GM23338 (cell line): Measurements from ENCODE around the gene POLR2A. TPM values are rescaled to one million over a fixed set of nuclear protein-coding genes. Genes with fewer than 3 reads are reported as not detected.

Experiments used
- ATAC-seq: fragments of 200-7000 bp; cut with Tn5 transposase; 3 replicates; pipeline ENCODE4 v1.9.1; 2020
- DNase-seq: peaks from one replicate; pipeline ENCODE4 v3.0.0-alpha.2; 2015; ENCODE audit warnings: low spot score
- H2AFZ ChIP-seq: fragments of 200-600 bp; sonication (generic); 2 replicates; pipeline ENCODE4 v1.8.0; 2016; ENCODE audit warnings: antibody characterized with exemption, mild to moderate bottlenecking, moderate library complexity
- H3F3A ChIP-seq: fragments of 200-600 bp; sonication (generic); replicated peaks from 2 replicates; pipeline ENCODE4 v1.8.0; 2017; ENCODE audit warnings: antibody characterized with exemption, mixed run types, low read depth
- H3K27ac ChIP-seq: fragments of 200-600 bp; sonication (generic); 2 replicates; pipeline ENCODE4 v1.6.1; 2016; ENCODE audit warnings: low read depth
- H3K27me3 ChIP-seq: fragments of 200-600 bp; sonication (generic); 2 replicates; pipeline ENCODE4 v1.8.0; 2016; ENCODE audit warnings: mild to moderate bottlenecking, mixed run types, moderate library complexity; ENCODE audit not compliant: insufficient read depth
- H3K36me3 ChIP-seq: fragments of 200-600 bp; sonication (generic); 2 replicates; pipeline ENCODE4 v1.8.0; 2016; ENCODE audit warnings: mild to moderate bottlenecking; ENCODE audit not compliant: insufficient read depth
- H3K4me1 ChIP-seq: fragments of 200-600 bp; sonication (generic); 2 replicates; pipeline ENCODE4 v1.8.0; 2016; ENCODE audit warnings: mild to moderate bottlenecking, moderate library complexity; ENCODE audit not compliant: insufficient read depth
- H3K4me2 ChIP-seq: fragments of 200-600 bp; sonication (generic); 2 replicates; pipeline ENCODE4 v1.7.1; 2017; ENCODE audit warnings: mixed run types
- H3K4me3 ChIP-seq: fragments of 200-600 bp; sonication (generic); 2 replicates; pipeline ENCODE4 v1.6.1; 2016; ENCODE audit warnings: mixed run types
- H3K79me2 ChIP-seq: fragments of 200-600 bp; sonication (generic); replicated peaks from 2 replicates; pipeline ENCODE4 v1.8.0; 2017; ENCODE audit warnings: mild to moderate bottlenecking; ENCODE audit not compliant: insufficient read depth
- H3K9me2 ChIP-seq: fragments of 200-600 bp; sonication (generic); 2 replicates; pipeline ENCODE4 v1.8.0; 2017; ENCODE audit not compliant: insufficient read depth
- H4K20me1 ChIP-seq: fragments of 200-600 bp; sonication (generic); replicated peaks from 2 replicates; pipeline ENCODE4 v1.8.0; 2017; ENCODE audit warnings: mild to moderate bottlenecking; ENCODE audit not compliant: insufficient read depth
- H3K27ac Mint-ChIP-seq: 2 replicates; pipeline ENCODE4 v1.8.0; 2020; ENCODE audit warnings: inconsistent platforms, mild to moderate bottlenecking, moderate library complexity, mixed read lengths
- H3K27me3 Mint-ChIP-seq: 3 replicates; pipeline ENCODE4 v1.8.0; 2022; ENCODE audit warnings: low read depth, mild to moderate bottlenecking, moderate library complexity, mixed read lengths, inconsistent platforms; ENCODE audit not compliant: insufficient read depth, poor library complexity
- H3K36me3 Mint-ChIP-seq: 3 replicates; pipeline ENCODE4 v1.8.0; 2021; ENCODE audit warnings: low read depth, mild to moderate bottlenecking, inconsistent platforms, moderate library complexity, mixed read lengths
- H3K4me1 Mint-ChIP-seq: 3 replicates; pipeline ENCODE4 v1.8.0; 2020; ENCODE audit warnings: mild to moderate bottlenecking, inconsistent platforms, mixed read lengths
- H3K4me3 Mint-ChIP-seq: 3 replicates; pipeline ENCODE4 v1.8.0; 2021; ENCODE audit warnings: moderate library complexity, mild to moderate bottlenecking, inconsistent platforms, mixed read lengths
- H3K9me3 Mint-ChIP-seq: 3 replicates; pipeline ENCODE4 v1.8.0; 2020; ENCODE audit warnings: moderate library complexity, mild to moderate bottlenecking, inconsistent platforms, mixed read lengths
- EZH2 ChIP-seq: fragments of 200-600 bp; sonication (generic); IDR thresholded peaks from one replicate; pipeline ENCODE4 v1.8.0; 2017; ENCODE audit warnings: antibody characterized with exemption, mild to moderate bottlenecking, low read depth; ENCODE audit not compliant: unreplicated experiment
- EZH2phosphoT487 ChIP-seq: fragments of 200-600 bp; sonication (generic); IDR thresholded peaks from one replicate; pipeline ENCODE4 v1.8.1; 2018; ENCODE audit warnings: antibody characterized with exemption; ENCODE audit not compliant: unreplicated experiment
- JUNB ChIP-seq: IDR thresholded peaks from one replicate; pipeline ENCODE4 v1.6.1; 2016; ENCODE audit warnings: antibody characterized with exemption; ENCODE audit not compliant: unreplicated experiment
- NANOG ChIP-seq: IDR thresholded peaks from 2 replicates; pipeline ENCODE4 v1.6.1; 2016; ENCODE audit warnings: antibody characterized with exemption, borderline replicate concordance
- POLR2AphosphoS5 ChIP-seq: IDR thresholded peaks from 2 replicates; pipeline ENCODE4 v1.6.1; 2016; ENCODE audit warnings: antibody characterized with exemption, low read depth
- ZNF114 ChIP-seq: fragments of 250-450 bp; sonication (Bioruptor Pico); IDR thresholded peaks from 2 replicates; pipeline ENCODE4 v1.5.0; 2020; ENCODE audit warnings: mild to moderate bottlenecking, moderate library complexity
- polyA plus RNA-seq: library from polyadenylated mRNA; unstranded; fragments of >200 nt; fragmentation: Nextera tagmentation; extraction: Ambion mirVana; gene quantifications from 2 replicates; pipeline ENCODE4 v1.2.1, GENCODE V29; 2016
- total RNA-seq: library from RNA; depleted of rRNA; stranded (reverse); fragments of >200 nt; shearing (Covaris generic); gene quantifications from 2 replicates; pipeline ENCODE4 v1.2.3, GENCODE V29; 2014
- TF ChIP-seq, protein P1 (sequence below): fragments of 250-450 bp; sonication (Bioruptor Pico); IDR thresholded peaks from 2 replicates; pipeline ENCODE4 v1.5.0; 2020; ENCODE audit warnings: mild to moderate bottlenecking, moderate library complexity
- TF ChIP-seq, protein P2 (sequence below), 2 experiments: fragments of 200-600 bp in 1 of 2; sonication (generic) in 1 of 2; conservative IDR thresholded peaks; 2 replicates each; pipeline versions ENCODE4 v1.5.1 to v1.6.1; 2016 to 2017; ENCODE audit warnings: antibody characterized with exemption in 2 of 2, low read depth in 2 of 2, mild to moderate bottlenecking in 2 of 2, moderate library complexity in 1 of 2

POLR2A gene
- total and polyA plus RNA-seq, 2 experiments from 2014 or later = 56.8 to 151 TPM

DNA sequence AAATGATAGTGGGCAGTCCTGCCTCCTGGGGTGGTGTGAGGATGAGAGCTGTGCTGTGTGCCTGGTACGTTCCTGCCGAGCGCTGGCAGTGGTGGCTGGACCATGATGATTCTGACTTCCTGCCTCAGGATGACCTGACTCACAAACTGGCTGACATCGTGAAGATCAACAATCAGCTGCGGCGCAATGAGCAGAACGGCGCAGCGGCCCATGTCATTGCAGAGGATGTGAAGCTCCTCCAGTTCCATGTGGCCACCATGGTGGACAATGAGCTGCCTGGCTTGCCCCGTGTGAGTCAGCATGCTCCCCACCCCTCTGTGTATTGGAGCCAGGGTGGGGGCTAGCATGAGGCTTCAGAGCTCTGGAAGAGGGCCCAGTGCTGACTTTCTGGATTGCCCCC is 13.1 kb downstream of the POLR2A start (continued):
- TF ChIP-seq, protein P1, sequence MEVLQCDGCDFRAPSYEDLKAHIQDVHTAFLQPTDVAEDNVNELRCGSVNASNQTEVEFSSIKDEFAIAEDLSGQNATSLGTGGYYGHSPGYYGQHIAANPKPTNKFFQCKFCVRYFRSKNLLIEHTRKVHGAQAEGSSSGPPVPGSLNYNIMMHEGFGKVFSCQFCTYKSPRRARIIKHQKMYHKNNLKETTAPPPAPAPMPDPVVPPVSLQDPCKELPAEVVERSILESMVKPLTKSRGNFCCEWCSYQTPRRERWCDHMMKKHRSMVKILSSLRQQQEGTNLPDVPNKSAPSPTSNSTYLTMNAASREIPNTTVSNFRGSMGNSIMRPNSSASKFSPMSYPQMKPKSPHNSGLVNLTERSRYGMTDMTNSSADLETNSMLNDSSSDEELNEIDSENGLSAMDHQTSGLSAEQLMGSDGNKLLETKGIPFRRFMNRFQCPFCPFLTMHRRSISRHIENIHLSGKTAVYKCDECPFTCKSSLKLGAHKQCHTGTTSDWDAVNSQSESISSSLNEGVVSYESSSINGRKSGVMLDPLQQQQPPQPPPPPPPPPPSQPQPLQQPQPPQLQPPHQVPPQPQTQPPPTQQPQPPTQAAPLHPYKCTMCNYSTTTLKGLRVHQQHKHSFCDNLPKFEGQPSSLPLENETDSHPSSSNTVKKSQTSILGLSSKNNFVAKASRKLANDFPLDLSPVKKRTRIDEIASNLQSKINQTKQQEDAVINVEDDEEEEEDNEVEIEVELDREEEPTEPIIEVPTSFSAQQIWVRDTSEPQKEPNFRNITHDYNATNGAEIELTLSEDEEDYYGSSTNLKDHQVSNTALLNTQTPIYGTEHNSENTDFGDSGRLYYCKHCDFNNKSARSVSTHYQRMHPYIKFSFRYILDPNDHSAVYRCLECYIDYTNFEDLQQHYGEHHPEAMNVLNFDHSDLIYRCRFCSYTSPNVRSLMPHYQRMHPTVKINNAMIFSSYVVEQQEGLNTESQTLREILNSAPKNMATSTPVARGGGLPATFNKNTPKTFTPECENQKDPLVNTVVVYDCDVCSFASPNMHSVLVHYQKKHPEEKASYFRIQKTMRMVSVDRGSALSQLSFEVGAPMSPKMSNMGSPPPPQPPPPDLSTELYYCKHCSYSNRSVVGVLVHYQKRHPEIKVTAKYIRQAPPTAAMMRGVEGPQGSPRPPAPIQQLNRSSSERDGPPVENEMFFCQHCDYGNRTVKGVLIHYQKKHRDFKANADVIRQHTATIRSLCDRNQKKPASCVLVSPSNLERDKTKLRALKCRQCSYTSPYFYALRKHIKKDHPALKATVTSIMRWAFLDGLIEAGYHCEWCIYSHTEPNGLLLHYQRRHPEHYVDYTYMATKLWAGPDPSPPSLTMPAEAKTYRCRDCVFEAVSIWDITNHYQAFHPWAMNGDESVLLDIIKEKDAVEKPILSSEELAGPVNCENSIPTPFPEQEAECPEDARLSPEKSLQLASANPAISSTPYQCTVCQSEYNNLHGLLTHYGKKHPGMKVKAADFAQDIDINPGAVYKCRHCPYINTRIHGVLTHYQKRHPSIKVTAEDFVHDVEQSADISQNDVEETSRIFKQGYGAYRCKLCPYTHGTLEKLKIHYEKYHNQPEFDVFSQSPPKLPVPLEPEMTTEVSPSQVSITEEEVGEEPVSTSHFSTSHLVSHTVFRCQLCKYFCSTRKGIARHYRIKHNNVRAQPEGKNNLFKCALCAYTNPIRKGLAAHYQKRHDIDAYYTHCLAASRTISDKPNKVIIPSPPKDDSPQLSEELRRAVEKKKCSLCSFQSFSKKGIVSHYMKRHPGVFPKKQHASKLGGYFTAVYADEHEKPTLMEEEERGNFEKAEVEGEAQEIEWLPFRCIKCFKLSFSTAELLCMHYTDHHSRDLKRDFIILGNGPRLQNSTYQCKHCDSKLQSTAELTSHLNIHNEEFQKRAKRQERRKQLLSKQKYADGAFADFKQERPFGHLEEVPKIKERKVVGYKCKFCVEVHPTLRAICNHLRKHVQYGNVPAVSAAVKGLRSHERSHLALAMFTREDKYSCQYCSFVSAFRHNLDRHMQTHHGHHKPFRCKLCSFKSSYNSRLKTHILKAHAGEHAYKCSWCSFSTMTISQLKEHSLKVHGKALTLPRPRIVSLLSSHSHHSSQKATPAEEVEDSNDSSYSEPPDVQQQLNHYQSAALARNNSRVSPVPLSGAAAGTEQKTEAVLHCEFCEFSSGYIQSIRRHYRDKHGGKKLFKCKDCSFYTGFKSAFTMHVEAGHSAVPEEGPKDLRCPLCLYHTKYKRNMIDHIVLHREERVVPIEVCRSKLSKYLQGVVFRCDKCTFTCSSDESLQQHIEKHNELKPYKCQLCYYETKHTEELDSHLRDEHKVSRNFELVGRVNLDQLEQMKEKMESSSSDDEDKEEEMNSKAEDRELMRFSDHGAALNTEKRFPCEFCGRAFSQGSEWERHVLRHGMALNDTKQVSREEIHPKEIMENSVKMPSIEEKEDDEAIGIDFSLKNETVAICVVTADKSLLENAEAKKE (CRISPR knock-in tag) = no peak
- TF ChIP-seq EZH2 (no peak), ZNF114 (CRISPR knock-in tag) (no peak)
- TF ChIP-seq, protein P2, sequence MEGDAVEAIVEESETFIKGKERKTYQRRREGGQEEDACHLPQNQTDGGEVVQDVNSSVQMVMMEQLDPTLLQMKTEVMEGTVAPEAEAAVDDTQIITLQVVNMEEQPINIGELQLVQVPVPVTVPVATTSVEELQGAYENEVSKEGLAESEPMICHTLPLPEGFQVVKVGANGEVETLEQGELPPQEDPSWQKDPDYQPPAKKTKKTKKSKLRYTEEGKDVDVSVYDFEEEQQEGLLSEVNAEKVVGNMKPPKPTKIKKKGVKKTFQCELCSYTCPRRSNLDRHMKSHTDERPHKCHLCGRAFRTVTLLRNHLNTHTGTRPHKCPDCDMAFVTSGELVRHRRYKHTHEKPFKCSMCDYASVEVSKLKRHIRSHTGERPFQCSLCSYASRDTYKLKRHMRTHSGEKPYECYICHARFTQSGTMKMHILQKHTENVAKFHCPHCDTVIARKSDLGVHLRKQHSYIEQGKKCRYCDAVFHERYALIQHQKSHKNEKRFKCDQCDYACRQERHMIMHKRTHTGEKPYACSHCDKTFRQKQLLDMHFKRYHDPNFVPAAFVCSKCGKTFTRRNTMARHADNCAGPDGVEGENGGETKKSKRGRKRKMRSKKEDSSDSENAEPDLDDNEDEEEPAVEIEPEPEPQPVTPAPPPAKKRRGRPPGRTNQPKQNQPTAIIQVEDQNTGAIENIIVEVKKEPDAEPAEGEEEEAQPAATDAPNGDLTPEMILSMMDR (conservative IDR thresholded peaks at IDR 0.05; ENCODE audit: low read depth in 2 of 2) = no peak

DNA sequence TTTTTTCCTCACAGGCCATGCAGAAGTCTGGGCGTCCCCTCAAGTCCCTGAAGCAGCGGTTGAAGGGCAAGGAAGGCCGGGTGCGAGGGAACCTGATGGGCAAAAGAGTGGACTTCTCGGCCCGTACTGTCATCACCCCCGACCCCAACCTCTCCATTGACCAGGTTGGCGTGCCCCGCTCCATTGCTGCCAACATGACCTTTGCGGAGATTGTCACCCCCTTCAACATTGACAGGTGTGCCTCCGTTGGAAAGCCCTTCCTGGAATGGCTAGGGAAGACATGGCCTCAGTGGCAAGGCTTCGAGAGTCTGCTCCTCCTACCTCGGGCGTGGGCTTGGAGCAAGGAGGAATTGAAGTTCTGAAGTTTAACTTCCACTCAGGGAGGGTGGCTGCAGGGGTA is 13.5 kb downstream of the POLR2A start:
- no peaks in the 10 kb centered on the region; the same call in 2 of the 3 replicates for H3K4me1 Mint-ChIP-seq
- peaks cover 88% of the 10 kb centered on the region for H3K36me3 Mint-ChIP-seq
- no peaks in the 10 kb centered on the region; the same call in 2 of the 3 replicates for H3K9me3 Mint-ChIP-seq
- H3K4me3 ChIP-seq = no peak overlapping the region
- H2AFZ ChIP-seq = no peak overlapping the region
- H3K27me3 Mint-ChIP-seq = peaks cover 8% of the 10 kb centered on the region
- no peak overlapping the region for H3K4me2 ChIP-seq
- H3K9me2 ChIP-seq = no peaks in the 10 kb centered on the region
- H3K27ac Mint-ChIP-seq = no peak overlapping the region
- no peak for DNase-seq
- peaks cover 34% of the 10 kb centered on the region for H3K79me2 ChIP-seq
- no peak for ATAC-seq
- no peaks in the 10 kb centered on the region for H3K27me3 ChIP-seq
- H4K20me1 ChIP-seq = peaks cover 13% of the 10 kb centered on the region
- H3K4me3 Mint-ChIP-seq = no peak overlapping the region
- H3K4me1 ChIP-seq = no peaks in the 10 kb centered on the region
- H3K36me3 ChIP-seq = peaks cover 42% of the 10 kb centered on the region
- 0 out of 2 replicates have a peak, but pooled peaks cover 9% of the 10 kb centered on the region for H3F3A ChIP-seq
- H3K27ac ChIP-seq = no peak overlapping the region
- no peak for TF ChIP-seq ZNF114 (CRISPR knock-in tag)
- TF ChIP-seq, protein P1 (CRISPR knock-in tag) = no peak
- no peak for TF ChIP-seq EZH2
- no peak for TF ChIP-seq NANOG
- TF ChIP-seq POLR2AphosphoS5 = no peak
- TF ChIP-seq EZH2phosphoT487 = no peak
- TF ChIP-seq JUNB = no peak
